Type B pancreatic cell (in vitro differentiated cells): Measurements from ENCODE around the gene CDK5RAP2. TPM values are rescaled to one million over a fixed set of nuclear protein-coding genes. Genes with fewer than 3 reads are reported as not detected.

Source experiments
- DNase-seq: peaks from one replicate; pipeline ENCODE4 v3.0.0; 2021; ENCODE audit warnings: mixed read lengths; ENCODE audit not compliant: unreplicated experiment; ENCODE audit errors: extremely low spot score
- H3K27ac Mint-ChIP-seq: 2 replicates; pipeline ENCODE4 v1.8.0; 2021; ENCODE audit warnings: mild to moderate bottlenecking, mixed read lengths
- H3K27me3 Mint-ChIP-seq: 2 replicates; pipeline ENCODE4 v1.8.0; 2021; ENCODE audit warnings: mixed read lengths
- H3K36me3 Mint-ChIP-seq: 2 replicates; pipeline ENCODE4 v1.8.0; 2021; ENCODE audit warnings: mixed read lengths
- H3K4me1 Mint-ChIP-seq: one replicate; pipeline ENCODE4 v1.8.0; 2021; ENCODE audit warnings: mixed read lengths; ENCODE audit not compliant: unreplicated experiment
- H3K4me3 Mint-ChIP-seq: 2 replicates; pipeline ENCODE4 v1.8.0; 2021; ENCODE audit warnings: mild to moderate bottlenecking, mixed read lengths
- H3K9me3 Mint-ChIP-seq: 2 replicates; pipeline ENCODE4 v1.8.0; 2021; ENCODE audit warnings: mixed read lengths
- CTCF ChIP-seq: fragments of 200-600 bp; sonication (generic); conservative IDR thresholded peaks from 2 replicates; pipeline ENCODE4 v1.5.0; 2021; ENCODE audit warnings: antibody characterized with exemption, mild to moderate bottlenecking
- total RNA-seq: library from RNA; stranded (reverse); gene quantifications from 2 replicates; pipeline ENCODE4 v1.2.1, GENCODE V29; 2021; ENCODE audit warnings: low replicate concordance

The CDK5RAP2 gene
- total RNA-seq, 1 donor from 2014 or later, result 69.2 TPM

- H3K27ac Mint-ChIP-seq, result no peak overlapping the region
- peaks cover 29% of the 10 kb centered on the region for H3K36me3 Mint-ChIP-seq
Observed at GRCh38 chr9:120408680-120409258, 171.2 kb downstream of the CDK5RAP2 start.

GRCh38 chr9:120405860-120406259 is 174.1 kb downstream of the CDK5RAP2 start:
- peaks cover 36% of the 10 kb centered on the region for H3K36me3 Mint-ChIP-seq
- no peak for DNase-seq

More at GRCh38 chr9:120408680-120409258, 171.2 kb downstream of the CDK5RAP2 start:
- no peak overlapping the region for H3K4me3 Mint-ChIP-seq
- no peak for DNase-seq
- TF ChIP-seq CTCF, result no peak
- H3K9me3 Mint-ChIP-seq, result no peaks in the 10 kb centered on the region
- peaks cover 10% of the 10 kb centered on the region for H3K4me1 Mint-ChIP-seq
- no peaks in the 10 kb centered on the region for H3K27me3 Mint-ChIP-seq

GRCh38 chr9:120405134-120405533 is 174.8 kb downstream of the CDK5RAP2 start:
- Mint-ChIP-seq H3K4me3 (no peak overlapping the region), H3K4me1 (no peaks in the 10 kb centered on the region), H3K36me3 (peaks cover 34% of the 10 kb centered on the region), H3K27me3 (no peaks in the 10 kb centered on the region), H3K9me3 (no peaks in the 10 kb centered on the region), H3K27ac (no peak overlapping the region)
- TF ChIP-seq CTCF, result no peak
- no peak for DNase-seq

More at GRCh38 chr9:120405860-120406259, 174.1 kb downstream of the CDK5RAP2 start:
- Mint-ChIP-seq H3K4me3 (no peak overlapping the region), H3K27ac (no peak overlapping the region), H3K27me3 (no peaks in the 10 kb centered on the region), H3K9me3 (no peaks in the 10 kb centered on the region), H3K4me1 (no peaks in the 10 kb centered on the region)
- TF ChIP-seq CTCF, result no peak

GRCh38 chr9:120403543-120403856 is 176.5 kb downstream of the CDK5RAP2 start:
- Mint-ChIP-seq H3K27ac (peak overlapping the region; percentile 67), H3K9me3 (no peaks in the 10 kb centered on the region), H3K27me3 (no peaks in the 10 kb centered on the region), H3K4me1 (no peaks in the 10 kb centered on the region), H3K36me3 (peaks cover 36% of the 10 kb centered on the region), H3K4me3 (no peak overlapping the region)
- TF ChIP-seq CTCF, result no peak
- DNase-seq, result no peak

GRCh38 chr9:120402741-120403542 is 177.0 kb downstream of the CDK5RAP2 start:
- Mint-ChIP-seq H3K4me1 (no peaks in the 10 kb centered on the region), H3K9me3 (no peaks in the 10 kb centered on the region), H3K27ac (peak overlapping the region; percentile 67), H3K36me3 (peaks cover 36% of the 10 kb centered on the region), H3K4me3 (no peak overlapping the region), H3K27me3 (no peaks in the 10 kb centered on the region)
- DNase-seq, result no peak
- TF ChIP-seq CTCF, result no peak
